Natural killer cell (primary cell): ENCODE results near the gene OXNAD1. TPM values are rescaled to one million over a fixed set of nuclear protein-coding genes. Genes with fewer than 3 reads are reported as not detected.

Experiments used
- ATAC-seq, 3 donors: fragments of 150-1000 bp in 2 of 3; fragments of 200-7000 bp in 1 of 3; cut with Tn5 transposase; 1 replicate in 1 of 3; 2 replicates in 2 of 3; pipeline ENCODE4 v1.10.0; 2021; ENCODE audit warnings: mild to moderate bottlenecking in 2 of 3, moderate library complexity in 2 of 3
- DNase-seq, 2 donors: peaks; one replicate each; pipeline versions ENCODE4 v3.0.0 to v3.0.0-alpha.2; 2013 to 2021; ENCODE audit warnings: mixed read lengths in 1 of 2
- H3K27ac ChIP-seq: one replicate; pipeline ENCODE4 v1.5.1; 2013; ENCODE audit warnings: mild to moderate bottlenecking, low read length
- H3K27me3 ChIP-seq: one replicate; pipeline ENCODE4 v1.6.1; 2013; ENCODE audit warnings: low read length; ENCODE audit not compliant: control insufficient read depth, insufficient read depth
- H3K36me3 ChIP-seq: one replicate; pipeline ENCODE4 v1.6.1; 2013; ENCODE audit warnings: low read length; ENCODE audit not compliant: control insufficient read depth, insufficient read depth
- H3K4me1 ChIP-seq: one replicate; pipeline ENCODE4 v1.6.1; 2013; ENCODE audit warnings: low read length; ENCODE audit not compliant: control insufficient read depth, insufficient read depth
- H3K4me3 ChIP-seq: one replicate; pipeline ENCODE4 v1.5.1; 2013; ENCODE audit warnings: low read length
- H3K9me3 ChIP-seq: one replicate; pipeline ENCODE4 v1.6.1; 2013; ENCODE audit warnings: low read length; ENCODE audit not compliant: control insufficient read depth, insufficient read depth
- H3K27ac Mint-ChIP-seq, 2 donors: one replicate each; pipeline ENCODE4 v1.8.0; 2022; ENCODE audit warnings: mild to moderate bottlenecking in 2 of 2, mixed read lengths in 2 of 2, moderate library complexity in 1 of 2
- H3K27me3 Mint-ChIP-seq, 2 donors: one replicate each; pipeline ENCODE4 v1.8.0; 2022; ENCODE audit warnings: low read depth in 2 of 2, mixed read lengths in 2 of 2
- H3K36me3 Mint-ChIP-seq: one replicate; pipeline ENCODE4 v1.8.0; 2022; ENCODE audit warnings: mixed read lengths
- H3K4me1 Mint-ChIP-seq, 2 donors: one replicate each; pipeline ENCODE4 v1.8.0; 2022; ENCODE audit warnings: mixed read lengths in 2 of 2
- H3K4me3 Mint-ChIP-seq: one replicate; pipeline ENCODE4 v1.8.0; 2022; ENCODE audit warnings: mild to moderate bottlenecking, moderate library complexity, mixed read lengths
- H3K9me3 Mint-ChIP-seq, 2 donors: one replicate each; pipeline ENCODE4 v1.8.0; 2022; ENCODE audit warnings: mixed read lengths in 2 of 2
- CTCF ChIP-seq: fragments of 200-600 bp; IDR thresholded peaks from one replicate; pipeline ENCODE4 v1.8.0; 2022; ENCODE audit warnings: antibody characterized with exemption
- WGBS: methylation state at CpG from one replicate; pipeline ENCODE4 v1.1.7; 2013; ENCODE audit warnings: missing lambda C conversion rate; ENCODE audit not compliant: insufficient coverage; 5-methylcytosine and 5-hydroxymethylcytosine counted together
- intact Hi-C: fragments of 100-400 bp; cut with micrococcal nuclease; formaldehyde crosslinking; loops from one replicate; pipeline ENCODE4 v1.14.2; 2022
- total RNA-seq, 4 donors: library from RNA; stranded (reverse); fragments of 120-200 nt in 1 of 4; gene quantifications; one replicate each; pipeline versions ENCODE4 v1.2.3 to v1.2.4, GENCODE V29; 2013 to 2022

OXNAD1 gene
- total RNA-seq, 3 donors from 2014 or later (not counting 1 experiment from before 2014, with no cell fraction given): 16.7 to 26.1 (median 22.3) TPM

DNA sequence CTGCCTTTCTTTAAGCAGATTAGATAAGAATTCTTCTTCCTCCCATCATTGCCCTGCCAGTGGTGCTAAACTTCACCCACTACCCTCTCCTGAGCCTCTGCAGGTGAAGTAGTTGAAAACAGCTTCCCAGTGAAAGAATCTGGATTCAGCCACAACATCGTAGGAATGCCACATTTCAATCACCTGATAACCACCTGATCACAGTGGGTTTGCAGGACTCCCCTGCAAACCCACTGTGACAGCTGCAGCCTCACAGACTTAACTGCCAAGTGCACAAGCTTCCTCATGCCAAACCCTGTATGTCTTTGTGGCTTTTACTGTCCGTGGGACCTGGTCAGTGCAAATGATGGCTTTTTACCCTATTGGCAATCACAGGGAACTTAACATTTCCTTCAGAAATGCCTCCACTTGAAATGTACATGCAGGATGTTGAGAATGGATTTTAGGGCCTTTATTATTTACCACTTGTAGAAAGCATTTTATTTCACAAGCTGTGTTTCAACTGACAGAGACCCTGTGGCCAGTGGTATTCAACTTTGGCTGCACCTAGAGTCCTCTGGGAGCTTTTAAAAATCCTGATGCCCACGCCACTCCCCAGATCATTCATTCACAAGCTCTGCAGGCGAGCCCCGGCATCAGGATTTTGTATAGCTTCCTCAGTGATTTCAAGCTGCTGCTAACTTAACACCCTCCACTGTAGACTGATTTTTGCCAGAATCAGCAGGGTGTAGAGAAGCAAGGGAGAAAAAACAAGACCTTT, 49.1 kb downstream of the OXNAD1 start:
- Histone ChIP-seq H3K27ac (peak overlapping the region; percentile 40), H3K4me1 (peaks cover 82% of the 10 kb centered on the region), H3K27me3 (no peaks in the 10 kb centered on the region), H3K9me3 (no peaks in the 10 kb centered on the region), H3K4me3 (no peak overlapping the region), H3K36me3 (peaks cover 38% of the 10 kb centered on the region)
- H3K4me1 Mint-ChIP-seq: peaks cover 68 to 75% of the 10 kb centered on the region in 2 donors
- no peaks in the 10 kb centered on the region for H3K9me3 Mint-ChIP-seq
- intact Hi-C loops: loop anchor here (2.0 kb wide), 1 partner anchor 13 kb away; no protein-coding TSS in a partner anchor
- TF ChIP-seq CTCF: no peak
- H3K36me3 Mint-ChIP-seq: no peaks in the 10 kb centered on the region
- H3K27me3 Mint-ChIP-seq: no peaks in the 10 kb centered on the region
- WGBS: 57% methylated on average over 5 of the region's 5 CpGs
- H3K27ac Mint-ChIP-seq: peak overlapping the region; percentile 29 to 92
- no peak for DNase-seq
- ATAC-seq: no peak
- H3K4me3 Mint-ChIP-seq: peak overlapping the region; percentile 17

- Histone ChIP-seq H3K27ac (no peak overlapping the region), H3K4me3 (no peak overlapping the region), H3K36me3 (peaks cover 53% of the 10 kb centered on the region), H3K27me3 (no peaks in the 10 kb centered on the region), H3K9me3 (no peaks in the 10 kb centered on the region), H3K4me1 (peaks cover 83% of the 10 kb centered on the region)
- intact Hi-C loops: loop anchor here (2.0 kb wide), 1 partner anchor 15 kb away; no protein-coding TSS in a partner anchor
- no peak for DNase-seq
- WGBS: 78% methylated on average over 6 of the region's 7 CpGs
- ATAC-seq: no peak
- no peak for TF ChIP-seq CTCF
- H3K4me3 Mint-ChIP-seq: peak overlapping the region; percentile 70
- H3K27ac Mint-ChIP-seq: peak overlapping the region; percentile 64 to 68
- peaks cover 70 to 74% of the 10 kb centered on the region in 2 donors for H3K4me1 Mint-ChIP-seq
- H3K36me3 Mint-ChIP-seq: peaks cover 6% of the 10 kb centered on the region
- H3K27me3 Mint-ChIP-seq: no peaks in the 10 kb centered on the region
- no peaks in the 10 kb centered on the region for H3K9me3 Mint-ChIP-seq
Observed at GRCh38 chr3:16315623-16316022, 50.6 kb downstream of the OXNAD1 start.

- intact Hi-C loops: no loop called here
- DNase-seq: no peak
- Mint-ChIP-seq H3K27ac (peak overlapping the region; percentile 64 to 68), H3K4me1 (peaks cover 68 to 73% of the 10 kb centered on the region in 2 donors), H3K36me3 (peaks cover 14% of the 10 kb centered on the region), H3K27me3 (no peaks in the 10 kb centered on the region), H3K9me3 (no peaks in the 10 kb centered on the region), H3K4me3 (no peak overlapping the region)
- ATAC-seq: no peak
- Histone ChIP-seq H3K27ac (no peak overlapping the region), H3K36me3 (peaks cover 60% of the 10 kb centered on the region), H3K9me3 (no peaks in the 10 kb centered on the region), H3K4me3 (no peak overlapping the region), H3K4me1 (peaks cover 76% of the 10 kb centered on the region), H3K27me3 (no peaks in the 10 kb centered on the region)
- 96% methylated on average over 3 of the region's 3 CpGs for WGBS
- no peak for TF ChIP-seq CTCF
Observed at GRCh38 chr3:16316396-16316795, 51.4 kb downstream of the OXNAD1 start.
